Spleen (tissue), 11 donors: Measurements from ENCODE around the gene CACNG8. TPM values are rescaled to one million over a fixed set of nuclear protein-coding genes. Genes with fewer than 3 reads are reported as not detected.
"Not testable (repeated sequence)": the region's sequence is repeated elsewhere in the genome, so short reads cannot be mapped to it uniquely, and the experiment has no call there.

Experiments used
- DNase-seq: peaks from one replicate; pipeline ENCODE4 v3.0.0-alpha.2; 2020
- H3K27ac ChIP-seq, 8 donors: fragments of 200-600 bp; sonication (generic) in 7 of 8; 1 replicate in 4 of 8; 2 replicates in 4 of 8; pipeline versions ENCODE4 v1.5.0 to v1.8.0; 2016 to 2021; ENCODE audit warnings: inconsistent platforms in 4 of 8, mild to moderate bottlenecking in 4 of 8, moderate library complexity in 1 of 8
- H3K27me3 ChIP-seq, 7 donors: fragments of 200-600 bp; sonication (generic) in 6 of 7; replicated peaks in 1 of 7; 1 replicate in 4 of 7; 2 replicates in 3 of 7; pipeline versions ENCODE4 v1.5.0 to v1.8.0; 2016 to 2021; ENCODE audit warnings: inconsistent platforms in 3 of 7, mild to moderate bottlenecking in 1 of 7
- H3K36me3 ChIP-seq, 6 donors: fragments of 200-600 bp; sonication (generic) in 5 of 6; 1 replicate in 4 of 6; 2 replicates in 2 of 6; pipeline versions ENCODE4 v1.5.0 to v1.8.0; 2016 to 2021; ENCODE audit warnings: inconsistent platforms in 2 of 6
- H3K4me1 ChIP-seq, 6 donors: fragments of 200-600 bp; sonication (generic) in 5 of 6; 1 replicate in 3 of 6; 2 replicates in 3 of 6; pipeline versions ENCODE4 v1.5.0 to v1.8.0; 2016 to 2021; ENCODE audit warnings: inconsistent platforms in 3 of 6
- H3K4me3 ChIP-seq, 8 donors: fragments of 200-600 bp; sonication (generic) in 7 of 8; 1 replicate in 4 of 8; 2 replicates in 4 of 8; pipeline versions ENCODE4 v1.5.0 to v1.8.0; 2016 to 2021; ENCODE audit warnings: inconsistent platforms in 4 of 8, mild to moderate bottlenecking in 4 of 8, moderate library complexity in 2 of 8
- H3K9me3 ChIP-seq, 8 donors: fragments of 200-600 bp; sonication (generic) in 7 of 8; 1 replicate in 4 of 8; 2 replicates in 4 of 8; pipeline versions ENCODE4 v1.5.0 to v1.8.0; 2016 to 2021; ENCODE audit warnings: inconsistent platforms in 4 of 8
- CTCF ChIP-seq, 11 experiments: fragments of 200-600 bp in 7 of 11; fragments of 450-650 bp in 4 of 11; sonication (generic) in 4 of 11; IDR thresholded peaks in 8 of 11; conservative IDR thresholded peaks in 3 of 11; 1 replicate in 7 of 11; 2 replicates in 4 of 11; pipeline versions ENCODE4 v1.4.0 to v1.8.0; 2016 to 2021; ENCODE audit warnings: antibody characterized with exemption in 11 of 11, inconsistent platforms in 4 of 11, mild to moderate bottlenecking in 1 of 11
- POLR2A ChIP-seq, 3 donors: fragments of 450-650 bp; IDR thresholded peaks; one replicate each; pipeline ENCODE4 v1.5.1; 2017; ENCODE audit warnings: antibody characterized with exemption in 3 of 3, mild to moderate bottlenecking in 1 of 3
- POLR2AphosphoS5 ChIP-seq, 3 donors: sonication (generic); formaldehyde crosslinking; IDR thresholded peaks; one replicate each; pipeline ENCODE4 v1.5.1; 2017; ENCODE audit warnings: antibody characterized with exemption in 3 of 3
- WGBS, 5 donors: extraction: QIAGEN DNeasy Blood & Tissue Kit in 3 of 5; methylation state at CpG; one replicate each; pipeline versions ENCODE4 v1.1.5 to v1.1.7; 2013 to 2018; 5-methylcytosine and 5-hydroxymethylcytosine counted together
- intact Hi-C: fragments of 100-400 bp; cut with DNase I; formaldehyde crosslinking; loops from one replicate; pipeline ENCODE4 v1.15.0; 2023; ENCODE audit warnings: low total_unique reads
- polyA plus RNA-seq, 3 donors: library from polyadenylated mRNA; stranded (reverse); fragments of 200-250 nt; gene quantifications; one replicate each; pipeline ENCODE4 v1.2.1, GENCODE V29; 2013
- total RNA-seq, 7 donors: library from RNA; depleted of rRNA in 3 of 7; stranded (reverse); fragments of >200 nt in 3 of 7; fragmentation: NEBNext Ultra II Directional in 4 of 7; extraction: Animal tissue kit (Norgen Biotek cat#: 25700) in 4 of 7; gene quantifications; one replicate each; pipeline versions ENCODE4 v1.1.0 to v1.2.1, GENCODE V29; 2016 to 2021
- donor health status: healthy with polysubstance abuse.
- donor health status: DM: no; HTN: no; CAD: no; lungs with moderate emphysema.
- donor health status: DM: no; HTN: no; CAD: no.
- donor health status: Bipolar disorder and iron deficiency.
- donor health status: healthy.
- donor health status: DM: no; HTN: no; CAD: no.
- donor health status: DM: yes; HTN: yes; CAD: no.

Gene CACNG8
- total and polyA plus RNA-seq, 10 donors, result 0.02 to 0.11 (median 0.05) TPM; not detected in 6

GRCh38 chr19:54029930-54030490 is 67.3 kb downstream of the CACNG8 start:
- no peak overlapping the region for H3K4me3 ChIP-seq
- H3K4me1 ChIP-seq, result peaks cover 0 to 25% (median 0%) of the 10 kb centered on the region in 6 donors
- no peak overlapping the region for H3K27ac ChIP-seq
- H3K9me3 ChIP-seq, result no peaks in the 10 kb centered on the region
- TF ChIP-seq CTCF (IDR thresholded peaks at IDR 0.05 in 8 of 11, conservative IDR thresholded peaks at IDR 0.05 in 3 of 11) (peak; percentile 17 to 72 (median 56)), POLR2AphosphoS5 (IDR thresholded peaks at IDR 0.05) (no peak), POLR2A (IDR thresholded peaks at IDR 0.05) (no peak)
- 31 to 40% (median 37%) methylated on average over 9 of the region's 9 CpGs for WGBS, 5 donors
- DNase-seq, result peak; percentile 76
- intact Hi-C loops, result loop anchor here (10.0 kb wide), 1 partner anchor 125 kb away; the partner anchor contains the start of gene CACNG7
- H3K36me3 ChIP-seq, result no peaks in the 10 kb centered on the region
- H3K27me3 ChIP-seq, result peaks cover 0 to 86% (median under 1%) of the 10 kb centered on the region in 7 donors

- no peak for DNase-seq
- no peaks in the 10 kb centered on the region for H3K9me3 ChIP-seq
- H3K4me3 ChIP-seq, result no peak overlapping the region
- 42 to 47% (median 44%) methylated on average over 13 of the region's 13 CpGs for WGBS, 5 donors
- H3K4me1 ChIP-seq, result peaks cover 0 to 25% (median 0%) of the 10 kb centered on the region in 6 donors
- H3K27ac ChIP-seq, result no peak overlapping the region
- TF ChIP-seq POLR2A (IDR thresholded peaks at IDR 0.05) (no peak), CTCF (IDR thresholded peaks at IDR 0.05 in 8 of 11, conservative IDR thresholded peaks at IDR 0.05 in 3 of 11) (peak in 1 of 11 experiments; percentile 17), POLR2AphosphoS5 (IDR thresholded peaks at IDR 0.05) (no peak)
- H3K36me3 ChIP-seq, result no peaks in the 10 kb centered on the region
- H3K27me3 ChIP-seq, result peaks cover 0 to 81% (median 0%) of the 10 kb centered on the region in 7 donors
- intact Hi-C loops, result no loop called here
Observed at GRCh38 chr19:54030895-54031586, 68.3 kb downstream of the CACNG8 start.

GRCh38 chr19:54035215-54036178 is 72.8 kb downstream of the CACNG8 start:
- no peak overlapping the region for H3K4me3 ChIP-seq
- 60 to 78% (median 67%) methylated on average over 4 of the region's 4 CpGs for WGBS, 5 donors
- no peak for DNase-seq

GRCh38 chr19:54036542-54036941 is 73.8 kb downstream of the CACNG8 start:
- DNase-seq, H3K4me3 ChIP-seq, H3K4me1 ChIP-seq, H3K27ac ChIP-seq, intact Hi-C loops, H3K9me3 ChIP-seq: not testable (repeated sequence)
- peaks cover 0 to 57% (median 0%) of the 10 kb centered on the region in 7 donors for H3K27me3 ChIP-seq
- 64 to 74% (median 68%) methylated on average over 5 of the region's 5 CpGs for WGBS, 5 donors
- peaks cover 0 to 15% (median 0%) of the 10 kb centered on the region in 6 donors for H3K36me3 ChIP-seq

More at GRCh38 chr19:54035215-54036178, 72.8 kb downstream of the CACNG8 start:
- no peak overlapping the region for H3K27ac ChIP-seq
- intact Hi-C loops, result no loop called here
- no peak for TF ChIP-seq POLR2AphosphoS5 (IDR thresholded peaks at IDR 0.05)
- no peak for TF ChIP-seq CTCF (IDR thresholded peaks at IDR 0.05 in 8 of 11, conservative IDR thresholded peaks at IDR 0.05 in 3 of 11)
- no peak for TF ChIP-seq POLR2A (IDR thresholded peaks at IDR 0.05)
- H3K4me1 ChIP-seq, result peaks cover 0 to 10% (median 0%) of the 10 kb centered on the region in 6 donors
- H3K27me3 ChIP-seq, result peaks cover 0 to 59% (median 0%) of the 10 kb centered on the region in 7 donors
- H3K9me3 ChIP-seq, result no peaks in the 10 kb centered on the region
- peaks cover 0 to 8% (median 0%) of the 10 kb centered on the region in 6 donors for H3K36me3 ChIP-seq
